HepG2 (cell line): ENCODE results near the gene GIMD1.

Experiments
- KLF11 ChIP-seq: IDR thresholded peaks from 2 replicates; pipeline ENCODE4 v1.6.1; 2016; ENCODE audit warnings: missing compliant biosample characterization
- NCOA2 ChIP-seq: sonication (generic); formaldehyde crosslinking; IDR thresholded peaks from 2 replicates; pipeline ENCODE4 v1.8.0; 2022; ENCODE audit warnings: inconsistent platforms
- NFE2L2 ChIP-seq: fragments of 150-350 bp; IDR thresholded peaks from 2 replicates; pipeline ENCODE4 v1.6.1; 2014; ENCODE audit warnings: low read length
- RAD51 ChIP-seq: fragments of 450-650 bp; IDR thresholded peaks from 2 replicates; pipeline ENCODE4 v1.6.1; 2016; ENCODE audit warnings: borderline replicate concordance
- RELA ChIP-seq: sonication (generic); formaldehyde crosslinking; IDR thresholded peaks from 2 replicates; pipeline ENCODE4 v1.4.0; 2020; ENCODE audit warnings: missing genetic modification reagents
- ZFP62 ChIP-seq: sonication (generic); formaldehyde crosslinking; IDR thresholded peaks from 2 replicates; pipeline ENCODE4 v1.4.0; 2020; ENCODE audit warnings: missing genetic modification reagents
- ZNF3 ChIP-seq: IDR thresholded peaks from 2 replicates; pipeline ENCODE4 v1.7.0; 2017; ENCODE audit warnings: inconsistent platforms
- ZNF468 ChIP-seq: sonication (generic); formaldehyde crosslinking; IDR thresholded peaks from 2 replicates; pipeline ENCODE4 v1.8.0; 2022; ENCODE audit warnings: mild to moderate bottlenecking, moderate library complexity, missing genetic modification reagents
- TF ChIP-seq, protein P1 (sequence below): sonication (generic); formaldehyde crosslinking; IDR thresholded peaks from 2 replicates; pipeline ENCODE4 v1.5.0; 2020; ENCODE audit warnings: mild to moderate bottlenecking, missing genetic modification reagents, moderate library complexity
- TF ChIP-seq, protein P2 (sequence below): sonication (generic); formaldehyde crosslinking; IDR thresholded peaks from 2 replicates; pipeline ENCODE4 v1.5.0; 2020; ENCODE audit warnings: missing genetic modification reagents, mild to moderate bottlenecking, borderline replicate concordance
- TF ChIP-seq, protein P3 (sequence below): sonication (generic); formaldehyde crosslinking; IDR thresholded peaks from 2 replicates; pipeline ENCODE4 v1.9.0; 2021; ENCODE audit warnings: missing genetic modification reagents, borderline replicate concordance

DNA sequence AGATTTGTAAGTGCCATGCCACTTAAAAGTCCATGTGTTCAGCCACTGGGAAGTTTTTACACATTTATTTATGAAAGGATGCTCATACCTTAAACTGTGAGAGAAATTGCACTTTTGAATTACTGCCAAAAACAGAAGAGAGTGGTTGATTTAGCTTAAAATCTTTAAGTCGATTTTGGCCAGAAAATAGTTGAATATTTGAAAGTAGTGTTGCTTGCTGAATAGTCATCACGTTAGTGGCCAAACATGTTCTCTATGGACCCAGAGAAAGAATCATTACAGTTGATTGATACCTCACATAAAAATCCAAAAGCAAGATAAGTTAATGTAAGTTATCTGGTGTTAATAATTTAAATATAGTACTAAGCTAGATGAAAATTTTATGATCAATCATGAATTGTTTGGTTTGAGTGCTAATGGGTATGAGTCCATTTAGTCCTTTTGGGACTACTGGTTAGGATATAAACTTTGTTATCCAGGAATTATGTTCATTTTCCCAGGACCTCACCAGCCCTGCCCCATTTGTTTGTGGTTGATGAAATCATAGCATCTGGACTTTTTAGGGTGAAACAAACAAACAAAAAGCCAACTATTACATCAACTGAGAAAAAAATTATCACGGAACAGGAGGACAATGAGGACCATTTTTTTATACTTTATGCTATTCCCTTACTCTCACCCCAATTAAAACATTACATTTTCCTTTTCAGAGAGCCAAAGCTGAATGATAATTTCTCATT lies 6.3 kb downstream of the GIMD1 start:
- TF ChIP-seq ZNF3 (CRISPR knock-in tag) (no peak), RELA (CRISPR knock-in tag) (no peak), NFE2L2 (no peak), RAD51 (no peak), KLF11 (CRISPR knock-in tag) (no peak), ZFP62 (CRISPR knock-in tag) (no peak), NCOA2 (CRISPR knock-in tag) (no peak), ZNF468 (CRISPR knock-in tag) (no peak)
- TF ChIP-seq, protein P1, sequence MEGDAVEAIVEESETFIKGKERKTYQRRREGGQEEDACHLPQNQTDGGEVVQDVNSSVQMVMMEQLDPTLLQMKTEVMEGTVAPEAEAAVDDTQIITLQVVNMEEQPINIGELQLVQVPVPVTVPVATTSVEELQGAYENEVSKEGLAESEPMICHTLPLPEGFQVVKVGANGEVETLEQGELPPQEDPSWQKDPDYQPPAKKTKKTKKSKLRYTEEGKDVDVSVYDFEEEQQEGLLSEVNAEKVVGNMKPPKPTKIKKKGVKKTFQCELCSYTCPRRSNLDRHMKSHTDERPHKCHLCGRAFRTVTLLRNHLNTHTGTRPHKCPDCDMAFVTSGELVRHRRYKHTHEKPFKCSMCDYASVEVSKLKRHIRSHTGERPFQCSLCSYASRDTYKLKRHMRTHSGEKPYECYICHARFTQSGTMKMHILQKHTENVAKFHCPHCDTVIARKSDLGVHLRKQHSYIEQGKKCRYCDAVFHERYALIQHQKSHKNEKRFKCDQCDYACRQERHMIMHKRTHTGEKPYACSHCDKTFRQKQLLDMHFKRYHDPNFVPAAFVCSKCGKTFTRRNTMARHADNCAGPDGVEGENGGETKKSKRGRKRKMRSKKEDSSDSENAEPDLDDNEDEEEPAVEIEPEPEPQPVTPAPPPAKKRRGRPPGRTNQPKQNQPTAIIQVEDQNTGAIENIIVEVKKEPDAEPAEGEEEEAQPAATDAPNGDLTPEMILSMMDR (CRISPR knock-in tag) = no peak
- TF ChIP-seq, protein P2, sequence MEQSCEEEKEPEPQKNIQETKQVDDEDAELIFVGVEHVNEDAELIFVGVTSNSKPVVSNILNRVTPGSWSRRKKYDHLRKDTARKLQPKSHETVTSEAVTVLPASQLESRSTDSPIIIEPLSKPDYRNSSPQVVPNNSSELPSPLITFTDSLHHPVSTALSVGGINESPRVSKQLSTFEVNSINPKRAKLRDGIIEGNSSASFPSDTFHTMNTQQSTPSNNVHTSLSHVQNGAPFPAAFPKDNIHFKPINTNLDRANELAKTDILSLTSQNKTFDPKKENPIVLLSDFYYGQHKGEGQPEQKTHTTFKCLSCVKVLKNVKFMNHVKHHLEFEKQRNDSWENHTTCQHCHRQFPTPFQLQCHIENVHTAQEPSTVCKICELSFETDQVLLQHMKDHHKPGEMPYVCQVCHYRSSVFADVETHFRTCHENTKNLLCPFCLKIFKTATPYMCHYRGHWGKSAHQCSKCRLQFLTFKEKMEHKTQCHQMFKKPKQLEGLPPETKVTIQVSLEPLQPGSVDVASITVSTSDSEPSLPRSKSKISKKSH (CRISPR knock-in tag) = no peak
- TF ChIP-seq, protein P3, sequence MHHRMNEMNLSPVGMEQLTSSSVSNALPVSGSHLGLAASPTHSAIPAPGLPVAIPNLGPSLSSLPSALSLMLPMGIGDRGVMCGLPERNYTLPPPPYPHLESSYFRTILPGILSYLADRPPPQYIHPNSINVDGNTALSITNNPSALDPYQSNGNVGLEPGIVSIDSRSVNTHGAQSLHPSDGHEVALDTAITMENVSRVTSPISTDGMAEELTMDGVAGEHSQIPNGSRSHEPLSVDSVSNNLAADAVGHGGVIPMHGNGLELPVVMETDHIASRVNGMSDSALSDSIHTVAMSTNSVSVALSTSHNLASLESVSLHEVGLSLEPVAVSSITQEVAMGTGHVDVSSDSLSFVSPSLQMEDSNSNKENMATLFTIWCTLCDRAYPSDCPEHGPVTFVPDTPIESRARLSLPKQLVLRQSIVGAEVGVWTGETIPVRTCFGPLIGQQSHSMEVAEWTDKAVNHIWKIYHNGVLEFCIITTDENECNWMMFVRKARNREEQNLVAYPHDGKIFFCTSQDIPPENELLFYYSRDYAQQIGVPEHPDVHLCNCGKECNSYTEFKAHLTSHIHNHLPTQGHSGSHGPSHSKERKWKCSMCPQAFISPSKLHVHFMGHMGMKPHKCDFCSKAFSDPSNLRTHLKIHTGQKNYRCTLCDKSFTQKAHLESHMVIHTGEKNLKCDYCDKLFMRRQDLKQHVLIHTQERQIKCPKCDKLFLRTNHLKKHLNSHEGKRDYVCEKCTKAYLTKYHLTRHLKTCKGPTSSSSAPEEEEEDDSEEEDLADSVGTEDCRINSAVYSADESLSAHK (CRISPR knock-in tag) = no peak
